ENCODE measurements around the gene PRIMPOL.
"Not testable (repeated sequence)": the region's sequence is repeated elsewhere in the genome, so short reads cannot be mapped to it uniquely, and the experiment has no call there.

Gene PRIMPOL

GRCh38 chr4:184649026-184649970, at the start of gene PRIMPOL, which contains the start of gene CASP3:
PRIMPOL (plus strand) TSS chr4:184649738; CDS start chr4:184657141, 7,403 bp downstream.
CASP3 (minus strand) TSS chr4:184649447; CDS start chr4:184638453, 10,994 bp downstream.
- intact Hi-C loops (cut with DNase I), result loop anchor here (5.0 kb wide), 3 partner anchors 83 to 377 kb away; partner anchors contain the start of genes ACSL1 and CENPU
- DNase-seq, result peak; percentile 86 to 99 (median 97)

GRCh38 chr4:184600982-184601381, 48.6 kb upstream of the PRIMPOL start:
- DNase-seq; intact Hi-C loops (cut with DNase I): not testable (repeated sequence)

GRCh38 chr4:184602857-184603256, 46.7 kb upstream of the PRIMPOL start:
- DNase-seq; intact Hi-C loops (cut with DNase I): not testable (repeated sequence)

GRCh38 chr4:184607429-184607828, 42.1 kb upstream of the PRIMPOL start:
- intact Hi-C loops (cut with DNase I); DNase-seq: not testable (repeated sequence)

GRCh38 chr4:184612074-184612473, 37.5 kb upstream of the PRIMPOL start:
- no peak for DNase-seq
- intact Hi-C loops (cut with DNase I), result no loop called here

GRCh38 chr4:184613405-184613804, 36.1 kb upstream of the PRIMPOL start:
- intact Hi-C loops (cut with DNase I), result no loop called here
- DNase-seq, result peak in 1 of 42 donors; percentile 5

- intact Hi-C loops (cut with DNase I), result no loop called here
These were observed 35.0 kb upstream of the PRIMPOL start for GRCh38 chr4:184614509-184614908.

GRCh38 chr4:184616168-184616567, 33.4 kb upstream of the PRIMPOL start:
- intact Hi-C loops (cut with DNase I); DNase-seq: not testable (repeated sequence)

More at GRCh38 chr4:184614509-184614908, 35.0 kb upstream of the PRIMPOL start:
- DNase-seq, result peak in 1 of 42 donors; percentile 21

GRCh38 chr4:184616633-184617551, 32.6 kb upstream of the PRIMPOL start:
- DNase-seq, result no peak
- intact Hi-C loops (cut with DNase I), result no loop called here

GRCh38 chr4:184617600-184618196, 31.8 kb upstream of the PRIMPOL start:
- no peak for DNase-seq

GRCh38 chr4:184620212-184620867, 29.2 kb upstream of the PRIMPOL start:
- intact Hi-C loops (cut with DNase I), result no loop called here
- DNase-seq, result no peak

More at GRCh38 chr4:184617600-184618196, 31.8 kb upstream of the PRIMPOL start:
- intact Hi-C loops (cut with DNase I), result no loop called here

GRCh38 chr4:184621518-184621917, 28.0 kb upstream of the PRIMPOL start:
- intact Hi-C loops (cut with DNase I), result no loop called here

GRCh38 chr4:184624504-184624903, 25.0 kb upstream of the PRIMPOL start:
- intact Hi-C loops (cut with DNase I); DNase-seq: not testable (repeated sequence)

More at GRCh38 chr4:184621518-184621917, 28.0 kb upstream of the PRIMPOL start:
- no peak for DNase-seq

- DNase-seq, result no peak
- intact Hi-C loops (cut with DNase I), result no loop called here
These were observed 24.5 kb upstream of the PRIMPOL start for GRCh38 chr4:184624972-184625554.

GRCh38 chr4:184625783-184626596, 23.5 kb upstream of the PRIMPOL start:
- DNase-seq; intact Hi-C loops (cut with DNase I): not testable (repeated sequence)

GRCh38 chr4:184628103-184628502, 21.4 kb upstream of the PRIMPOL start:
- intact Hi-C loops (cut with DNase I), result no loop called here
- no peak for DNase-seq

GRCh38 chr4:184632842-184633241, 16.7 kb upstream of the PRIMPOL start:
- intact Hi-C loops (cut with DNase I), result no loop called here
- no peak for DNase-seq

Data from head of caudate nucleus (tissue), 42 donors.